Activated CD4-positive, CD25-positive, alpha-beta regulatory T cell treated with anti-CD3 and anti-CD28 coated beads, Interleukin-2, amount 50 U/mL, for 24 hours (primary cell): ENCODE results near the gene EGR4.

ENCODE experiments used
- ATAC-seq, 2 donors: fragments of 150-1000 bp; cut with Tn5 transposase; one replicate each; pipeline ENCODE4 v1.10.0; 2021; ENCODE audit warnings: mild to moderate bottlenecking in 1 of 2, moderate library complexity in 1 of 2

EGR4 gene

DNA sequence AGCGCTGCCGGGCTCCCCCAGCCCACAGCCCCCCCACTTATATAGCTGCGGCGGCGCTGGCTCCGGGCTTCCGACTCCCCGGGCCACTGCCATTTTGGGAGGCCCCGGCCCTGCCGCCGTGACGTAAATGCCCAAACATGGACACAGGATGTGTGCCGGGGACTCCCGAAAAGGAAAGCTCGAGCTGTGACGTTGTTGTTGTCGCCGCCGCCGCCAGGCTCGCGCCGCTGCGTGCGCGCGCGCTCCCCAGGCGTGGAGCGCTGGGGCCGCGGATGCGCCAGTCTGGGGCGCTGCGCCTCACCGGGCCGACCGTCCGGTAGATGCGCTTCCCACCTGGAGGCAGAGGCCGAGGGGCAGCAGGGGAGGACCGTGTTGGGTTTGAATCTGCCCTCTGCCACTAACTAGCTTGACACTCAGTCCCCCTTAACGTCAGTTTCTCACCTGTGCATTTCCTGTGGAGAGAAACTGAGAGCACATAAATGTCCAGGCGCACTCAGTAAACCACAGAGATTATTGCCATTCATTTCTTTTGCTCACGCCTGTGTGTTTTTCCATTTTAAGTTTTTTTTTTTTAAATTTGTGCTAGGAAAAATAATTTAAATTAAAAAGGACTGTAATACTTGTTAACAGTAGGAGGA is at the start of gene EGR4:
EGR4 (minus strand) TSS at position 15 of the 638 bp plus-strand sequence. CDS start 231 bp downstream, outside the sequence.
- peak; percentile 94 for ATAC-seq

DNA sequence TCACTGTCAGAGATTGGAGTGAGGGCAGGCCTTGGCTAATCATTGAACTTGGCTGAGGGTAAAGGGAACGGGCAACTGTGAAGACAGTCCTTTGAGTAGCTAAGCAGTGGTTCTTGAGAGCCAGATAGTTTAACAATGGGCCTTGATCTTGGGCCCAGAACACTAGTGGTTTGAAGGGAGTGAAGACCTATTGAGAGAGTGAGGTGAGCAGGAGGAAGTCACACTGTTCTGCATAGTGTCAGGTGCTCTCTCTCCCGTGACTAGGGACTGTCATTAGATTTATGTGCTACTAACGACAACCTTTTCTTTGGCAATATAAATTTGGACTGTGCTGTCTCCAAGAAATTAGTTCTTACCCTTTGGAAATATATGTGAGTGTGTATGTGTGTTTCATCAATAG is 47.7 kb upstream of the EGR4 start:
- ATAC-seq, result no peak

DNA sequence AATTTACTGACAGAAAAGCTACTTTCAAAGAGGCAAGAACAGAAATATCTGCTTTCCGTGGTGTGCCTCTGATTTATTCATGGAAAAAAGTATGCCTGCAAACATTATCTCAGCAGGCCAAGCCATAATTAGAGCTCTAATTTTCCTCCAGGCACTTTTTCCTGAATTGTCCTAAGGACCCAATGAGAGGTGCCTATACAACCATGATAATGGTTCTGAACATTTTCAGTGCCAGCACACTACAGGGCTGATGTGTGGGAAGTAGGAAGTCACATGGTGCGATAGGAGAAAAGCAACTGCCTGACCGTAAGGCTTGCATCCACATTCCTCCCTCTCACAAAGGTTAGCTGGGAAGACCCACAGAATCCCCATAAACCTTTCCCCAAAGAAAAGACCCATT is 45.9 kb upstream of the EGR4 start:
- no peak for ATAC-seq

DNA sequence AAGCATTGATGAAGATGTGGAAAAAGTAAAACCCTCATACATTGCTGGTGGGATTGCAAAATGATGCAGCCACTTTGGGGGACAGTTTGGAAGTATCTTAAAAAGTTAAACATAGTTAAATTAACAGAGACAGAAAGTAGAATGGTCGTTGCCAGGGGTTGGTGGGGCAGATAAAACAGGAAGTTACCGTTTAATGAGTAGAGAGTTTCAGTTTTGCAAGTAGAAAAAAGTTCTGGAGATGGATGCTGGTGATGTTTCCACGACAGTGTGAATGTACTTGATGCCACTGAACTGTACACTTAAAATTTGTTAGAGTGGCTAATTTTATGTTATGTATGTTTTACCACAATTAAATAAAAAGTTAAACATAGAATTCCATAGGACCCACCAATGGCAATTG is 44.5 kb upstream of the EGR4 start:
- ATAC-seq, result no peak

DNA sequence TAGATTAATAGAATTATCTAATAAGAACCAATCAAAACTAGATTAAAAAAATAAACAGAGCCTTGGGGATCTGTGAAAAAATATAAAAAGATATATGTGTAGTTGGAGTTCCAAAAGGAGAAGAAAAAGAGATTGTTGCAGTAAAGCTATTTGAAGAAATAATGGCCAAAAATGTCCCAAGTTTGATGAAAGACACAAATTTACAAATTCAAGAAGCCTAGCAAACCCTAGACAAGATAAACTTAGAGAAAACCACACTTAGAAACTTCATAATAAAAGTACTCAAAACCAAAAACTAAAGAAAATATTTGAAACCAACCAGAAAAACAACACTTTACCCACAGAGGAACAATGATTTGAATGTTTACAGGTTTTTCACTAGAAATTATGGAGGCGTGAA is 41.3 kb upstream of the EGR4 start:
- ATAC-seq, result no peak

DNA sequence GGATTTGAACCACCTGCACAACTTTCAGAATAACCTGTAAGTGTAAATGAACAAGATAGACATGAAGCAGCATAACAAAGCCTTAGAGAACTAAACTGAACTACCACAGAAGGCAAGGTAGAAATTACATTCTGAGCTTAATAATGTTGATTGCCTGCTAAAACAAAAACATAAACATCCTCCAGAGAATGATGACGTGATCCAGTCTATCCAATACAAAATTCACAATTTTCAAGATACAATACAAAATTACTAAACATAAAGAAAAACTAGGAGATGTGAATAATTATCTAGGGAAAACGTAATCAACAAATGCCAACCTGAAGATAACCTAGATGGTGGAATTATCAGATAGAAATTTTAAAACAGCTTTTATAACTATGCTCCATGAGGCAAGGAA is 40.7 kb upstream of the EGR4 start:
- no peak for ATAC-seq

DNA sequence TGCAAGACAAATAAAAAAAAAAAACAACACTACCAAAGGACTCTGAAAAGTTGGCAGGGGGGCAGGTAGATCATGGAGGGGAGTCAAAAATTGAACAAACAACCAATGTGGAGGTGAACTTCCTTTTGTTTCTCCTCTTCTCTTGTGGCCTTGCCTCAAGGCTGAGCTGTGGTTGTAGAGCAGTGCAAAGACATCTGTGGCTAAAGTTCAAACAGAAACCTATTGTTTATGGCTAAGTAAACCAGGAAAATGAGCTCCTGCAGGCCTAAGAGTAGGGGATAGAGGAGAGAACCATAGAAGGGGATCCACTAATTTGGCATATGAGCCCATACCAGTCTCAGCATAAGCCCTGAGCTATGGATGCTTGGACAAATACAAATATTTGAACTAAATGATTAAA is 40.2 kb upstream of the EGR4 start:
- ATAC-seq, result no peak

DNA sequence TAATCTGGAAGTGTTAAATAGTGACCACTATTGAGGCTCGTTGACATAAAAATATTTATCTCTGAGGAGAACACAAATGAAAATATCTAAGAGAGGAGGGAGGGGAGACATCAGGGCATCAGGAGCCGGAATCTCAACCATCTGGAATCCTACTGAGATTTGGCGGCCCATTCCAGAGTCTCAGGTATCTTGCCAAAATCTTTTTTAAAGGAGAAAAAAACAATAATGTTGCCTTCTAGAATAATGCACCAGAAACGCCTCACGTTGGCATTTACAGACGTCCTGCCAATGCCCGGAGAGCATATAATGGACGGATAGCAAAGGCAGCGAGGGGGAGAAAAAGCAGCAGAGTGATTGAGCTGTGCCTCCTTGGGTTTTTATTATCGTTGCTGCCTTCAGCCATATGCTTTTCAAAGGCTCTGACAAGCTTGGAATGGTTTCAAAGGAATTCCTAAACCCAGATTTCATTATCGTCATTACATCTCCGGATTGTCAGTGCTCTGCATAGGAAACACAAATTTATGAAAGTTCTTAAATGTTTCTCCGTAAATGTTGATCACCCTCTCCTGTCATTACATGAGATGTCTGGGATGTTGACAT is 30.9 kb upstream of the EGR4 start:
- ATAC-seq, result no peak

DNA sequence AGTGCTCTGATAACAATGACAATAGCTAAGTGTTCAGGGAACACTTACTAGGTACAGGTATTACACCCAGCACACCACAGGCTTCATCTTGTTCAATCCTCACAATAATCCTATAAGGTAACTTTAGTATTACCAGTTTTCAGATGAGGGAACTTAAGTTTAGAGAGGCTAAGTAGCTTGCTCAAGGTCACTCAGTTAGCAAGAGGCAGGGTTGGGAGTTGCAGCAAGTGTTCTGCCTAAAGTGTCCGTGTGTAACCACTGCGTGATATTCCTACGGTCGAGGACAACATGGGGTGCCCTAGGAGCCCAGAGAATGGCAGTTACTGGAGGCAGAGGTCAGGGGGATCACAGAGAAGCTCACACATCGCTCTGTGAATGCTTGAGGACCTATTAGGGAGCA is 30.2 kb upstream of the EGR4 start:
- ATAC-seq, result no peak

DNA sequence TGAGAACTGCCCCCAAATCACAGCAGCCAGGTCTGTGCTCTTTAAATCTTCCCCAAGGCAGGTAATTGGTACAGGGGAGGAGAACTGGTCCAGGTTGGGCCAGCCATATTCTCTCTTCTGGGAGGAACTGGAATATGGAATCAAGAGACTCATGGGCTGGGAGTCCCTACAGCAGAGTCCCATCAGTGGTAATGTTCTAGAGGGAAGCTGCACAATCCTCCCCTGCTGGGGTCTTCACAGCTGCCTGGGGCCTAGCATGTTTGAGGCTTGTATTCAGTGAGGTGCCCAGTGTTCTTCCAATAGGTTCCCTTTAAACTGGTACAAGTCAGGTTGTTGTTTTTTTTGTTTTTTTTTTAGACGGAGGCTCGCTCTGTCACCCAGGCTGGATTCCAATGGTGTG is 21.1 kb upstream of the EGR4 start:
- ATAC-seq, result no peak

DNA sequence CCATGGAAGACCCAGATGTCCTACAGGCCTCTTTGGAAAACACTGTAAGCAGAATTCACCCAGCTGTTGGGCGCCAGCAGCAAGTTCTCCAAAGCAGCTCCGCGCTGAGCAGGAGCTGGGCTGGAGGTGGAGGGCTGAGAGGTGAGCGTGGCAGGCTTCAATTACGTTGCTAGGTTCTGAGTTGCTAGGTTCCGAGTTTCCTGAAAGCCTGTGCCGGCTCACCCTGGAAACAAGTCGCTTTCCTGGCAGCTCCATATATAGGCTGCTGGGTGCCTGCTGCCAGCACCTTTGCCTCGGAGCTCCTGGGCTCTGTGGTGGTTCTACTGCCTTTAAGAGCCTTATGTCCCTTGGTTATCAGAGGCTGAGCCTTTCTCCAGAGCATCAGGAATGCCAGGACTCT is 14.4 kb upstream of the EGR4 start:
- ATAC-seq, result no peak

DNA sequence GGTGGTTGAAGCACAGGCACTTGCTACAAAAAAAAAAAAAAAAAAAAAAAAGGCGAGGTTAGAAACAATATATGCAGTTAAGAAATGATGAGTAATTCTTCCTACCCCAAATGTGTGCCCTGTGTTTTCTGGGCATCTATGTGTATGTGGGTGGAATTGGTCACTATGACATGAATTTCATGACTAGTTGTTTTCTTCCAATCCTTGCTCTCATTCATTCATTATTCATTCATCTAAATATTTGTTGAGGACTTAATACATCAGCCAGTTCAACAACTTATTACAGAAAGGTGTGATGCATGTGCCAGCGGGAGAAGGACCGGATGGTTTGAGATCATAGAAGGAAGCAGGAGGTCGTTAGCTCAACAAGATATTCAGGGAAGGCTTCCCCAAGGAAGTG is 8.3 kb upstream of the EGR4 start:
- ATAC-seq, result no peak

DNA sequence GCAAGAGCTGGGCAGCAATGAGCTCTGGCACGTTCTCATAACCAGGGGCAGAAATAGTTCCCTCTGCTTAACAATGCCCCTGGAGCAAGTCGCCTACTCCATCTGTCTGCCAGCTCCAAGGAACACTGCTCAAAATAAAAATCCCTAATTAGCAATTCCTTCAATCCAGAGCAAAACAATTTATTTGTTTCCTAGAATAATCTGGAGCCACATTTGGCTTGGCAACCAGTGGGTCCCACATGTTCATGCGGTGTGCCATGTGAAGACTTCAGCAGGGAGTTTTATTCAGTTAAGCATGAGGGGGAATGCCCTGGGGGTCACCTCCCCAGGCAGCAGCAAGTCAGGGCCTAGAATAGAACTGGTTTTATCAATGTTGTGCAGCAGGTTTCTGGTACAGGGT is 7.6 kb upstream of the EGR4 start:
- no peak for ATAC-seq

DNA sequence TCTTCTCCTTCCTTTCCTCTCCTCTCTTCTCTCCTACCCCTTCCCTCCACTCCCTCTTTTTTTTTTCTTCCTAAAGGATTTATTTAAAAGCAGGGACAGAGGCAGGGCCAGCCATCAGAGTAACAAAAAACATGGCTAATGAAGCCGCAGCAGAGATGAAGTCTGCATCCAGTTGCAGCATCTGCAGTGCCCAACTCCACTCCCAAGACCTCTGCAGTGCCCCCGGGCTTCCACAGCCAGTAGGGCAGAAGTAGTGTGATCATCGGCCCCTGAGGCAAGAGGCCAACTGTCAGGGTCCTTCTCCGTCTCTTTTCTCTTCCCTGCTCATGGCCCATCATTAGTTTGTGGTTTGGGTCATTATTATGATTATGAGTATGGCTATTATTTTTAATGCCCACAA is 4.2 kb upstream of the EGR4 start:
- ATAC-seq, result no peak

DNA sequence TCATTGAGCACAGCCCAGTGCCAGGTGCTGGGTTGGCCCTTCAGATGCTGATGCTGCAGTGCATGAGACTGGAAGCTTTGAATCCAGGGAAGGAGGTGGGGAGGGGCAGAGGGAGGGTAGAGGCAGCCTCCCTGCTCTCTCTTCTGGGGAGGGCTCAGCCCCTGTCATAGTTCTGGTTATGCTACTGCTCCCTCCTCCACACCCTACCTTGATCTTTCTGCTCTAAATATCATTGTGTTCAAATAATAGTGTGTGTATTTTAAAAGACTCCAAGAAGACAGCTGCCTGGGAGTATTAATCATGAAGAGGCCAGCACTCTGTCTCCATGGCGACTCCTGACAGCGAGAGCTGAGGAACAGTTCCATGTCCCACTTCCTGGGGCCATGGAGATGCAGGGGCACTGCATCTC is 3.8 kb upstream of the EGR4 start:
- ATAC-seq, result no peak

DNA sequence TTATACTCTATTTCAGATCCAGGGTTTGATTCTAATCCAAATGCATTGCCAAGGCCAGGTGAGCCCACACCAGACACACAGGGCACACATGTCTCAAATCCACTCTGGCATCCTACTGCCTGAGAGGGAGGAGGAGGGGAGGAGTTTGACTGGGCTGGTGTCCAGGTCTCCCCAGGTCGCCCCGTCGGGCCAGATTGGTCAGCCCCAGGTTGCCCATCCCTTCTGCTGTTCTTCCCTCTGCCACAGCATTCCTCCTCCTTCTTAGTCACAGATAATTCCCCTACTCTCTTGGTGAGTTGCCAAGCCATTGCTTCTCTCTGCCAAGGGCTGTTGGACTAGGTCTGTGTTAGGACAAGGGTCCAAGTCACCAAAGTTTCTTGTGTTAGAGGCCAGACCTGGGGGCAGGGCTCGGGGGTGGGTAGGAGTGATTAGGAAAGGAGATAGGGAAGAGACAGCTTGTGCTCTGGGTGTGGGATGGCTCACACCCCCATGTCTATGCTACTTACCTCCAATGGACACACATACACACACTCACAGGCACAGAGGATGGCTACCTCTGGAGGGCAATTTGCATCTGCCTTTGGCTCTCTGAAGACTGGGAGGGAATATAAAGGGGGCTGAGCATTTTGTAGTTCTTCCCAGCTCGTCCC is 2.5 kb upstream of the EGR4 start:
- no peak for ATAC-seq

DNA sequence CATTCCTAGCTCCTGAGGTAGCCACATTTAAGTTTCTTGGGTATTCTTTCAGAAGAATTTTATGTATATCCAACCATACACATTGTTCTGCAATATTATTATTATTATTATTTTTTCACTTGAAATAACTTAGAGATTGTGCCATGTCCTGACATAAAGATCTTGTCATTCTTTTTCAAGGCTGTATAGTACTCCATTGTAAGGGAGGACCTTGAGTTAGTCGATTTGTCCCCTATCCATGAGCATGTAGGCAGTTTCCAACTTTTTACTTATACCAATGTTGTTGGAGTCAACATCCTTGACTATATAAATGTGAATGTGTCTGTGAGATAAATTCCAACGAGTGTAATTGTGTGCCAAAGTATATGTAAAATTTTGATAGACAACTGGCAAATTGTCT is 891 bp upstream of the EGR4 start:
- ATAC-seq, result no peak

DNA sequence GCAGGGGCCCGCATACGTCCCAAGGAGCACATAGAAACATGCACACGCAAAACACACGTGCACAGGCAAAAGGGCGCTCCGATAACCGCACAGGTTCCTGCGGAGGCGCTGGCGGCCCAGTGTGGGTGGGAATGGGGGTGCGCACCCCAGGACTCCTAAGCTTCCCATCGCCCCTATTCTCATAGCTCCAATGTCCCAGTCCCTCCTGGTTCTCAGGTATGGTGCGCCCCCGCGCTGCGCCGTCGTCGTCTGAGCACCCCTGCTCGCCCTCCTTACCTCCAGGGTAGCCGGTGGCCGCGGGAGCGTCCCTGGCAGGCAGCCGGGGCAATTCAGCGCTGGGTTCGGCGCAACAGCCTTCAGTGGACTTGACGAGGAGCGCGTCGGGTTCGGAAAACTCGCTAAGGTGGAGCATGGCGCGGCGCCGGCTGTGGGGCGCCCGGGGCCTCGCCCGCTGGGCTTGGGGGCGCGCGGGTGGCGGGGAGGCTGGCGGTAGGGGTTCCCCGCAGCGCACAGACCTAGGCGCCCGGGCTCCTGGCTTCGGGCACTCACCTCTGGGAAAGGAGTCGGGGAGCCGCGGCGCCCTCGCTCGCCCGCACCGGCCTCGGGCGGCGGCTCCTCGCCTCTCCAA is 328 bp downstream of the EGR4 start:
- ATAC-seq, result no peak

DNA sequence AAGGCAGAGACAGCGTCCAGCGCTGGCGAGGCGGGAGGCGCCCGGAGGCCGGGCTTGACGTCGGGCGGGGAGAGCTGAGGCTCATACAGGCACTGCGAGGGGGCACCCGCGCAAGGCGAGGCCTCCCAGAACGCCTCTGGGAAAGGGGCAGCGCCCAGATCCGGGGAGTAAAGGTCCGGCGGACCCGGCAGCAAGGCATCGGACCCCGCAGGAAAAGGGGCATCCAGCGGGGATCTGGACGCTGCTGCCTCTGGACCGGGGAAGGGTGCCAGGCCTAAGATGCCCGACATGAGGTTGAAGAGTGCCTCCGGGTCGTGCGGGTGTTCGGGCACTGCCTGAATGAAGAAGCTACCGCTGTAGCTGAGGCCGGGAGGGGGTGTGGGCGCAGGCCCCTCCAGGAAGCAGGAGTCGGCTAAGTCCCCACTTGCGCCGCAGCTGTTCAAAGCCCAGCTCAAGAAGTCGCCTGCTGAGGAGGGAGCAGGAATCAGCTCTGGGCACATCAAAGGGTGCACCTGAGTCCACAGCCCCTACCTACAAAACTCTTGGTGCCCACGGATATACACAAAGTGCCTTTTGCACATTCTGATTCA is 937 bp downstream of the EGR4 start:
- ATAC-seq, result no peak

DNA sequence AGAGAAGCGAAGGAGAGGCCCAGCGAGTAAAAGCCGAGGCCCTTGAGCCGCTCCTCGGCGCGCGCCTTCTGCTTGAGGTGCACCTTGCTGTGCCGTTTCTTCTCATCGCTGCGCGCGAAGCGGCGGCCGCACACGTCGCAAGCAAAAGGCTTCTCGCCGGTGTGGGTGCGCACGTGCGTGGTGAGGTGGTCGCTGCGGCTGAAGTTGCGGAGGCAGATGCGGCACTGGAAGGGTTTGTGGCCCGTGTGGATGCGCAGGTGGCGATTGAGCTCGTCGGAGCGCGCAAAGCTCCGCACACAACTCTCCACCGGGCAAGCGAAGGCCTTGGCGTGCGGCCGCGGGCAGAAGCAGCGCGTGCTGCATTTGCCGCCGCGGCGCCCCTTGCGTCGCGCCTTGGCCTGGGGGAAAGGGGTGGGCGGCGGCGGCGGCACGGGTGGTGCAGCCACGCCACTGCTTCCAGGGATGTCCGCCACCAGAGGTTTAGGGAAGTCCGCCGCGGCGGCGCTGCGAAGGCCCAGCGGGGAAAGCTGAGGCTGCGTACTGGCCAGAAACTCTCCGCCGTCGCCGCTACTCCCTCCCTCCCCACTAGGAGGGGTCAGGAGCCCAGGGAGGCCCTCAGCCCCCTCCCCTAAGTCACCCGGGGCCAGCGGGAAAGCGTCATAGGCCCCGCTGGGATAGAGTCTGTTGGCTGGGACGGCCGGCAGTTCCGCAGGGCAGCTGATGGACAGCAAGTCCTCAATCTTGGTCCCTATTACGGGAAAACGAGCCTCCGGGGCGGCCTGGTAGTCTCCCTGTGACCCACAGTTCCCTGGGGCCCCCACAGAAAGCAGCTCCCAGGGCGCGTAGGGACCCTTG is 1.7 kb downstream of the EGR4 start:
- ATAC-seq, result no peak

DNA sequence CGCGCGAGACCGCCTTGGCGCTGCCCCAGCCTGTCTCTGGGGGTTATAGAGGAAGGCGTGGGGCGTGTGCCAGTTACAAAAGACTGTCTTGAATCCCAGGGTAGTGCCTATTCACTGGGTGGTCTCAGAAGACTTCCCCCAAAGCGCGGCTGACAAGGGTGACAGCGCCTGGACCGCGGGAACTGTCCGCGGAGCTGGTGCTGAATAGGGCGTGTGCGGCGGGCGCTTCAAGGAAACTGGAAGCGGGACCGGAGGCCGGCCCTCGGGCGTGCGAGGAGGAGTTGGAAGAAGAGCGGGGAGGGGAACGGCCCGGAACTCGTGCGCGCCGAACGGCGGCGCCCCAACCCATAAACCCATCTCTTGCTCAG is 2.3 kb downstream of the EGR4 start:
- no peak for ATAC-seq

DNA sequence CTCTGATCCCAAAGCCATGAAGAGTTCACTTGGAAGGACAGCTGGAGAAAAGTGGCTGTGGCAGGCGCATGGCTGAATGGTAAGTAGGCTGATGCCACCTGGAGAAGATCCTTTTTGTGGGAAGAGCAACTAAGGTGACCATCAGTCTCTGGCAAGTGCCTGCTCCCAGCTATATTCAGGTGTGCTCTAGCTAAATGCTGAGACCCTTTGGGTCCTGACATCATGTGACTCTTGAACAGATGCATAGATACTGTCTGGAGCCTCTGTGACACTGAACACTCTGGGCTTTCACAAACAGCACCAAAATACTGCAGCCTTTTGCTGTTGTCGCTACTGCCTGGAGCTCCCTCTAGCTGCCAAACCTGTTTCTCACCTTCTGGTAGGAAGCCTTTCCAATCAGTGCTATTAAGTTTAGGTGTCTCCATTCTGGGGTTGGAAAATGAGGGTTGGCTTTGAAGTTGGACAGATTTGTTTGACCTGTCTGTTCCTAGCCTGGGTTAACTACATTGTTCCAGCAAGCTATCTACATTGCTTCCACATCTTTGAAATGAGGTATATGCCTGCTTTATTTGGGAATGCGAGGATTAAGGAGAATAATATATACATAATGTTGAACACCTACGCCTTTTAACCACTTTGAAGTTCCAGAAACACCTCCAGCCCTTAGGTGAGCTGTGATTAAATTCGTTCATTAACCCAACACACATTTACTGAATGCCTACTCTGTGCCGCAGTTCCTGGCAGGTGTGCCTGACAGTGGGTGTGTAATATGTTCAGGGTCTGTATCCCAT is 3.1 kb downstream of the EGR4 start:
- no peak for ATAC-seq
